ENCODE results near the gene FBXO36.

GRCh38 chr2:229909090-229909489, 13.2 kb upstream of the FBXO36 start:
- no peak for TF ChIP-seq CTCF (IDR thresholded peaks at IDR 0.05; ENCODE audit: low read length)
- no peak for TF ChIP-seq EZH2 (optimal IDR thresholded peaks at IDR 0.05; ENCODE audit: low read depth, low read length)

Data from MM.1S (cell line).